Skeletal muscle satellite cell (primary cell): ENCODE results near the gene CRISPLD2.

ENCODE experiments used
- H3K27me3 ChIP-seq: 2 replicates; pipeline ENCODE4 v1.7.0; 2013; ENCODE audit warnings: low read length; ENCODE audit not compliant: control insufficient read depth, insufficient read depth
- H3K36me3 ChIP-seq: 2 replicates; pipeline ENCODE4 v1.7.0; 2013; ENCODE audit warnings: mild to moderate bottlenecking, control low read depth, low read length; ENCODE audit not compliant: insufficient read depth
- H3K4me1 ChIP-seq: 2 replicates; pipeline ENCODE4 v1.7.0; 2013; ENCODE audit warnings: low read length; ENCODE audit not compliant: control insufficient read depth, insufficient read depth
- H3K4me2 ChIP-seq: 2 replicates; pipeline ENCODE4 v1.7.0; 2013; ENCODE audit warnings: mild to moderate bottlenecking, low read length
- H3K4me3 ChIP-seq: 2 replicates; pipeline ENCODE4 v1.7.0; 2013; ENCODE audit warnings: low read length
- H3K9ac ChIP-seq: 2 replicates; pipeline ENCODE4 v1.7.0; 2013; ENCODE audit warnings: mild to moderate bottlenecking, low read depth, low read length, moderate library complexity
- H3K9me3 ChIP-seq: replicated peaks from 2 replicates; pipeline ENCODE4 v1.7.0; 2013; ENCODE audit warnings: mild to moderate bottlenecking, control low read depth, low read length

CRISPLD2 gene

GRCh38 chr16:84881702-84882521 is 62.1 kb downstream of the CRISPLD2 start:
- H3K27me3 ChIP-seq: no peaks in the 10 kb centered on the region

GRCh38 chr16:84883301-84883700 is 63.5 kb downstream of the CRISPLD2 start:
- Histone ChIP-seq H3K4me1 (peaks cover 34% of the 10 kb centered on the region), H3K27me3 (no peaks in the 10 kb centered on the region), H3K4me2 (peak overlapping the region; percentile 25), H3K36me3 (peaks cover 28% of the 10 kb centered on the region), H3K9ac (no peak overlapping the region), H3K9me3 (no peaks in the 10 kb centered on the region), H3K4me3 (no peak overlapping the region)

More at GRCh38 chr16:84881702-84882521, 62.1 kb downstream of the CRISPLD2 start:
- peaks cover 32% of the 10 kb centered on the region for H3K36me3 ChIP-seq
- H3K9me3 ChIP-seq: no peaks in the 10 kb centered on the region
- H3K4me1 ChIP-seq: peaks cover 34% of the 10 kb centered on the region
- H3K4me3 ChIP-seq: no peak overlapping the region
- H3K4me2 ChIP-seq: peak overlapping the region; percentile 11
- H3K9ac ChIP-seq: peak overlapping the region; percentile 58

GRCh38 chr16:84884246-84884595 is 64.4 kb downstream of the CRISPLD2 start:
- no peak overlapping the region for H3K9ac ChIP-seq
- no peaks in the 10 kb centered on the region for H3K9me3 ChIP-seq
- H3K4me3 ChIP-seq: no peak overlapping the region
- H3K4me2 ChIP-seq: no peak overlapping the region
- peaks cover 32% of the 10 kb centered on the region for H3K36me3 ChIP-seq
- H3K27me3 ChIP-seq: no peaks in the 10 kb centered on the region
- peaks cover 34% of the 10 kb centered on the region for H3K4me1 ChIP-seq

GRCh38 chr16:84884596-84885341 is 65.0 kb downstream of the CRISPLD2 start:
- Histone ChIP-seq H3K9me3 (no peaks in the 10 kb centered on the region), H3K36me3 (peaks cover 36% of the 10 kb centered on the region), H3K27me3 (no peaks in the 10 kb centered on the region), H3K9ac (peak overlapping the region; percentile 7), H3K4me3 (no peak overlapping the region), H3K4me1 (peaks cover 34% of the 10 kb centered on the region), H3K4me2 (peak overlapping the region; percentile 23)

- Histone ChIP-seq H3K36me3 (peaks cover 37% of the 10 kb centered on the region), H3K4me3 (no peak overlapping the region), H3K27me3 (no peaks in the 10 kb centered on the region), H3K9ac (peak overlapping the region; percentile 7), H3K9me3 (no peaks in the 10 kb centered on the region), H3K4me2 (peak overlapping the region; percentile 23), H3K4me1 (peaks cover 34% of the 10 kb centered on the region)
Measured at GRCh38 chr16:84885342-84885910, 65.6 kb downstream of the CRISPLD2 start.

GRCh38 chr16:84886497-84887090 is 66.8 kb downstream of the CRISPLD2 start:
- H3K4me2 ChIP-seq: no peak overlapping the region
- H3K4me1 ChIP-seq: peaks cover 29% of the 10 kb centered on the region
- no peaks in the 10 kb centered on the region for H3K27me3 ChIP-seq
- H3K4me3 ChIP-seq: no peak overlapping the region
- H3K36me3 ChIP-seq: peaks cover 32% of the 10 kb centered on the region
- no peaks in the 10 kb centered on the region for H3K9me3 ChIP-seq
- no peak overlapping the region for H3K9ac ChIP-seq

GRCh38 chr16:84887207-84887606 is 67.4 kb downstream of the CRISPLD2 start:
- no peaks in the 10 kb centered on the region for H3K9me3 ChIP-seq
- H3K36me3 ChIP-seq: peaks cover 36% of the 10 kb centered on the region
- H3K4me3 ChIP-seq: no peak overlapping the region
- H3K27me3 ChIP-seq: no peaks in the 10 kb centered on the region
- H3K4me2 ChIP-seq: no peak overlapping the region
- peaks cover 26% of the 10 kb centered on the region for H3K4me1 ChIP-seq
- no peak overlapping the region for H3K9ac ChIP-seq

GRCh38 chr16:84888450-84888849 is 68.7 kb downstream of the CRISPLD2 start:
- Histone ChIP-seq H3K36me3 (peaks cover 38% of the 10 kb centered on the region), H3K4me1 (peaks cover 18% of the 10 kb centered on the region), H3K4me3 (no peak overlapping the region), H3K4me2 (no peak overlapping the region), H3K9me3 (no peaks in the 10 kb centered on the region), H3K9ac (no peak overlapping the region), H3K27me3 (no peaks in the 10 kb centered on the region)

GRCh38 chr16:84889066-84889465 is 69.3 kb downstream of the CRISPLD2 start:
- no peak overlapping the region for H3K4me3 ChIP-seq
- no peak overlapping the region for H3K9ac ChIP-seq
- peaks cover 15% of the 10 kb centered on the region for H3K4me1 ChIP-seq
- no peaks in the 10 kb centered on the region for H3K27me3 ChIP-seq
- H3K4me2 ChIP-seq: no peak overlapping the region
- peaks cover 42% of the 10 kb centered on the region for H3K36me3 ChIP-seq
- H3K9me3 ChIP-seq: no peaks in the 10 kb centered on the region

- Histone ChIP-seq H3K9ac (no peak overlapping the region), H3K36me3 (peaks cover 51% of the 10 kb centered on the region), H3K4me2 (no peak overlapping the region), H3K9me3 (no peaks in the 10 kb centered on the region), H3K4me1 (peaks cover 2% of the 10 kb centered on the region), H3K4me3 (no peak overlapping the region), H3K27me3 (no peaks in the 10 kb centered on the region)
Measured at GRCh38 chr16:84890427-84890826, 70.6 kb downstream of the CRISPLD2 start.

- Histone ChIP-seq H3K9ac (no peak overlapping the region), H3K36me3 (peaks cover 52% of the 10 kb centered on the region), H3K9me3 (no peaks in the 10 kb centered on the region), H3K4me1 (no peaks in the 10 kb centered on the region), H3K4me3 (no peak overlapping the region), H3K4me2 (no peak overlapping the region), H3K27me3 (no peaks in the 10 kb centered on the region)
Measured at GRCh38 chr16:84891149-84891795, 71.5 kb downstream of the CRISPLD2 start.
